Spinal cord (tissue), 10 donors: ENCODE measurements around the gene KCNA2. TPM values are rescaled to one million over a fixed set of nuclear protein-coding genes. Genes with fewer than 3 reads are reported as not detected.

Experiments used
- DNase-seq, 6 donors: peaks; one replicate each; pipeline versions ENCODE4 v3.0.0 to v3.0.0-alpha.2; 2013 to 2015; ENCODE audit warnings: low spot score in 6 of 6, low read depth in 4 of 6
- H3K27ac ChIP-seq: one replicate; pipeline ENCODE4 v1.5.1; 2013; ENCODE audit warnings: low read depth, low read length, control low read depth
- H3K27me3 ChIP-seq: one replicate; pipeline ENCODE4 v1.6.1; 2013; ENCODE audit warnings: low read length; ENCODE audit not compliant: control insufficient read depth, insufficient read depth
- H3K36me3 ChIP-seq: one replicate; pipeline ENCODE4 v1.6.1; 2013; ENCODE audit warnings: low read length; ENCODE audit not compliant: control insufficient read depth, insufficient read depth
- H3K4me1 ChIP-seq: one replicate; pipeline ENCODE4 v1.6.1; 2013; ENCODE audit warnings: low read length; ENCODE audit not compliant: control insufficient read depth, insufficient read depth
- H3K4me3 ChIP-seq: one replicate; pipeline ENCODE4 v1.5.1; 2013; ENCODE audit warnings: low read depth, low read length, control low read depth
- H3K9me3 ChIP-seq: one replicate; pipeline ENCODE4 v1.6.1; 2013; ENCODE audit warnings: low read length; ENCODE audit not compliant: control insufficient read depth, insufficient read depth
- WGBS: methylation state at CpG from one replicate; pipeline ENCODE4 v1.1.5; 2013; ENCODE audit warnings: missing lambda C conversion rate; ENCODE audit not compliant: insufficient coverage; 5-methylcytosine and 5-hydroxymethylcytosine counted together
- polyA plus RNA-seq, 2 donors: library from polyadenylated mRNA; unstranded; fragments of 120-200 nt; gene quantifications; one replicate each; pipeline ENCODE4 v1.2.1, GENCODE V29; 2013; ENCODE audit not compliant: insufficient read length in 2 of 2
- total RNA-seq, 2 donors: library from RNA; depleted of rRNA in 1 of 2; stranded (reverse); fragments of 120-200 nt in 1 of 2; fragments of >200 nt in 1 of 2; gene quantifications; one replicate each; pipeline versions ENCODE4 v1.2.3 to v1.2.4, GENCODE V29; 2013 to 2014
- donor health status: healthy.

KCNA2 gene
- total and polyA plus RNA-seq, 4 donors: 10.2 to 36.6 (median 22.1) TPM

DNA sequence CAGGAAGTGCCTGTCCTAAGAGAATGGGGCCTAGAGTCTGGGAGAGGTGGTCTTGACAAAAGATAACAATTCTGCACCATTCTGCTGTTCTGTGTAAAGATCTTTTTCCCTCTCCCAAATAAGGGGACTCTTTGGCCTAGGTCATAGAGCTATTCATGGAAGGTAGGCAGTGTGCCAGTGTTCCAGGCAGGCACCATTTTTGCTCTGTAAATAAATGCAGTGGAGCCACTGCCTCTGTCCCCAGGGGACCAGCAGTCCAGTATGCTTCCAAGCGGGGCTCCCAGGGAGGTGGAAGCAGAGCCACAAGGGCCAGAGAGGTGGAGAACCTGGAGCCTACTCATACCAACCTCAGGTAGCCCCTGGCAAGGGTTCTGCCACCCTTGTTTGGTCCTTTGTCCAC is 25.9 kb downstream of the KCNA2 start:
- Histone ChIP-seq H3K36me3 (peaks cover 3% of the 10 kb centered on the region), H3K4me3 (no peak overlapping the region), H3K9me3 (no peaks in the 10 kb centered on the region), H3K4me1 (peaks cover 14% of the 10 kb centered on the region), H3K27ac (no peak overlapping the region), H3K27me3 (no peaks in the 10 kb centered on the region)
- DNase-seq: no peak
- 83% methylated on average over 1 of the region's 1 CpG for WGBS

- no peak for DNase-seq
- H3K9me3 ChIP-seq: no peaks in the 10 kb centered on the region
- WGBS: 100% methylated on average over 2 of the region's 3 CpGs
- peaks cover 14% of the 10 kb centered on the region for H3K4me1 ChIP-seq
- H3K27ac ChIP-seq: no peak overlapping the region
- H3K4me3 ChIP-seq: no peak overlapping the region
- no peaks in the 10 kb centered on the region for H3K27me3 ChIP-seq
- peaks cover 3% of the 10 kb centered on the region for H3K36me3 ChIP-seq
Measured at GRCh38 chr1:110579460-110579859, 26.7 kb downstream of the KCNA2 start.

DNA sequence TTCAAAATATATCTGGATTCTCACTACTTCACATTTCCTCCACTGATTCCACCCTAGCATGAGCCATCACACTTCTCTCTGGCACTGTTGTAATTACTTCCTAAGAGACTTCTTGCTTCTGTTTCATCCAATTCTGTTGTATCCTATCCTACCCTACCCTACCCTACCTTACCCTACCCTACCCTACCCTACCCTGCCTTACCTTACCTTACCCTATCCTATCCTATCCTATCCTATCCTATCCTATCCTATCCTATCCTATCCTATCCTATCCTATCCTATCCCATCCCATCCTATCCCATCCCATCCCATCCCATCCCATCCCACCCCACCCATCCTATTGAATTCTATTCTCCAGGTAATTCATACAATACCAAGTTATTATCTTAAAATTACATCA is 29.7 kb downstream of the KCNA2 start:
- Histone ChIP-seq H3K9me3 (no peaks in the 10 kb centered on the region), H3K36me3 (no peaks in the 10 kb centered on the region), H3K4me3 (no peak overlapping the region), H3K4me1 (no peaks in the 10 kb centered on the region), H3K27ac (no peak overlapping the region), H3K27me3 (no peaks in the 10 kb centered on the region)
- DNase-seq: no peak

- WGBS: no CpG with 5 or more reads among the region's 1 CpG
- Histone ChIP-seq H3K4me3 (no peak overlapping the region), H3K27me3 (no peaks in the 10 kb centered on the region), H3K27ac (no peak overlapping the region), H3K4me1 (no peaks in the 10 kb centered on the region), H3K36me3 (no peaks in the 10 kb centered on the region), H3K9me3 (no peaks in the 10 kb centered on the region)
- DNase-seq: no peak
Measured at GRCh38 chr1:110573314-110573713, 32.8 kb downstream of the KCNA2 start.

DNA sequence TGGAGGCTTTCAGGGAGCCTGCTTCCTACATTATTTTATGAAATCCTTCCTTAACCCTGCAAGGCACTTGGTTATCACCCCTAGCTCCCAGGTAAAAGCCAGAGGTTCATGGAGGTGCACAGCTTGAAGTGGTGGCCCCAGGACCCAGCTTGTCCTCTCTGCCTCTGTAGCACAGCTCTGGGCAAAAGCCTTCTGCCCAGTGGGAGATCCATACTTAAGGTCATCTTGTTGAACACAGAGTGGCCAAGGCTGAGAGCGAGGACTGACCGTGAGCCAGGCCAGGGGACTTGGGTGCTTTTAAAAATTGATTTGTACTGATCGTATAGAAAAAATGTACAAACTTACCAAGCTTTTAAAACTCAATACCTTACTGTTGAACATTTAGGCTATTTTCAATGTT is 33.4 kb downstream of the KCNA2 start:
- Histone ChIP-seq H3K9me3 (no peaks in the 10 kb centered on the region), H3K27ac (no peak overlapping the region), H3K4me1 (no peaks in the 10 kb centered on the region), H3K36me3 (no peaks in the 10 kb centered on the region), H3K27me3 (no peaks in the 10 kb centered on the region), H3K4me3 (no peak overlapping the region)
- DNase-seq: no peak
- no CpG with 5 or more reads among the region's 3 CpGs for WGBS

DNA sequence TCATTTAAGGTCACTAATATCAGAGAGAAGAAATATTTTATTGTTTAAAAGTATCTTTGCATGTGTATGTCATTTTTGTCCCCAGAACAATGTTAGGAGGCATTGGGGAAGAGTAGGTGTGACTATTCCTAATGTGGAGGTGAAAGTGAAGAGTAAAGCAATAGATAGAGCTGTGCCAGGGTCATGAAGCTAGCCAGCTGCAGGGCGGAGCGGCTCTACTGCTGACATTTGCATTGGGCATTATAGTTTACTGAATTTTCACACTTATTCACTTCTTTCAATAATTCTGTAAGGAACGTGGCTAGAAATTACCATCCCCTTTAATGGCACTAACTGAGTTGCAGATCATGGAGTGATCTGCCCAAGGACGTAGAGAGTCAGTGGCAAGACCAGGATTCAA is 35.3 kb downstream of the KCNA2 start:
- WGBS: 50% methylated on average over 1 of the region's 4 CpGs
- no peaks in the 10 kb centered on the region for H3K9me3 ChIP-seq
- DNase-seq: no peak
- no peaks in the 10 kb centered on the region for H3K36me3 ChIP-seq
- H3K4me1 ChIP-seq: peaks cover 6% of the 10 kb centered on the region
- no peak overlapping the region for H3K27ac ChIP-seq
- H3K4me3 ChIP-seq: no peak overlapping the region
- H3K27me3 ChIP-seq: no peaks in the 10 kb centered on the region

- no peaks in the 10 kb centered on the region for H3K36me3 ChIP-seq
- 35% methylated on average over 3 of the region's 3 CpGs for WGBS
- no peaks in the 10 kb centered on the region for H3K27me3 ChIP-seq
Measured at GRCh38 chr1:110570307-110570706, 35.9 kb downstream of the KCNA2 start.

GRCh38 chr1:110566836-110567235 is 39.3 kb downstream of the KCNA2 start:
- H3K9me3 ChIP-seq: no peaks in the 10 kb centered on the region
- H3K27ac ChIP-seq: no peak overlapping the region
- H3K4me3 ChIP-seq: no peak overlapping the region
- no peaks in the 10 kb centered on the region for H3K36me3 ChIP-seq
- 100% methylated on average over 2 of the region's 3 CpGs for WGBS
- peaks cover 19% of the 10 kb centered on the region for H3K4me1 ChIP-seq
- no peak for DNase-seq
- no peaks in the 10 kb centered on the region for H3K27me3 ChIP-seq

More at GRCh38 chr1:110570307-110570706, 35.9 kb downstream of the KCNA2 start:
- no peak for DNase-seq
- Histone ChIP-seq H3K4me3 (no peak overlapping the region), H3K27ac (no peak overlapping the region), H3K9me3 (no peaks in the 10 kb centered on the region), H3K4me1 (peaks cover 12% of the 10 kb centered on the region)

GRCh38 chr1:110565565-110565964 is 40.6 kb downstream of the KCNA2 start:
- H3K27me3 ChIP-seq: no peaks in the 10 kb centered on the region
- H3K36me3 ChIP-seq: no peaks in the 10 kb centered on the region
- H3K4me1 ChIP-seq: peaks cover 19% of the 10 kb centered on the region
- no peaks in the 10 kb centered on the region for H3K9me3 ChIP-seq
- WGBS: 73% methylated on average over 1 of the region's 1 CpG
- peak overlapping the region; percentile 77 for H3K27ac ChIP-seq
- no peak overlapping the region for H3K4me3 ChIP-seq
- DNase-seq: peak in 3 of 6 donors; percentile 65 to 88 (median 87)

GRCh38 chr1:110563089-110563488 is 43.1 kb downstream of the KCNA2 start:
- H3K4me3 ChIP-seq: no peak overlapping the region
- H3K36me3 ChIP-seq: no peaks in the 10 kb centered on the region
- no peaks in the 10 kb centered on the region for H3K9me3 ChIP-seq
- no peaks in the 10 kb centered on the region for H3K27me3 ChIP-seq
- DNase-seq: no peak
- no peak overlapping the region for H3K27ac ChIP-seq
- WGBS: 96% methylated on average over 3 of the region's 4 CpGs
- H3K4me1 ChIP-seq: peaks cover 26% of the 10 kb centered on the region
